HUDEP-2 (cell line): Measurements from ENCODE around the gene STH.

ENCODE experiments used
- DNase-seq, 76 experiments: peaks; one replicate each; lab custom pipeline; 2025; ENCODE audit not compliant: unreplicated experiment in 76 of 76; lab: John Stamatoyannopoulos, UW

STH gene

GRCh38 chr17:45966606-45967280 is 32.3 kb upstream of the STH start:
- DNase-seq = no peak

GRCh38 chr17:45967378-45967777 is 31.7 kb upstream of the STH start:
- no peak for DNase-seq

DNA sequence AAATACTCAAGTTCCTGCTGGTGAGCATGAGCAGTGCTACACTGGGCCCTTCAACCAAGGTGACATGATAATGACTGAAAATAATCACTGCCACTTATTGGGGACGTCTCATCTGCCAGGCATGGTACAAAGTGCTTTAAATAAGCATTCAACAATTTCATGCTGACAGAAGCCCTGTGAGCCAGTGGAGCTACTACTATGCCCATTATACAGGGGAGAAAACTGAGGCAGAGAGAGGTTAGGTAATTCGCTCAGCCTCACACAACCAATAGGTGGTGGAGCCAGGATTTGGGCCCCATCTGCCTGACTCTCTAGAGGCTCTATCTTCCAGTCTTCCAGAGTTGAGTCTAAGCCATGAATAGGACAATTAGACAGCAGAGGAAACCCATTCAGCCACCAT is 30.3 kb upstream of the STH start:
- DNase-seq = no peak

DNA sequence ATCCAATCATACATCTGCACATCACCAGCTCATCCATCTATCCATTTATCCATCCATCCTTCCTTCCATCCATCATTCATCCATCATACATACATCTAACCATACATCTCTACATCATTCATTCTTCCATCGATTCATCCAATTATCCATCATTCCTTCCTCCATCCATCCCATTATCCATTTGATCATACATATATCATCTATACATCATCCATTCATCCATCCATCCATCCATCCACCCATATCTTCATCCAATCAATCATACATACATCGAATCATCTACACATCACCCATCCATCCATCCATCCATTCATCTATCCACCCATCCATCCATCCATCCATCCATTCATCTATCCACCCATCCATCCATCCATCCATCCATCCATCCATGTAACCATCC is 29.3 kb upstream of the STH start:
- no peak for DNase-seq

DNA sequence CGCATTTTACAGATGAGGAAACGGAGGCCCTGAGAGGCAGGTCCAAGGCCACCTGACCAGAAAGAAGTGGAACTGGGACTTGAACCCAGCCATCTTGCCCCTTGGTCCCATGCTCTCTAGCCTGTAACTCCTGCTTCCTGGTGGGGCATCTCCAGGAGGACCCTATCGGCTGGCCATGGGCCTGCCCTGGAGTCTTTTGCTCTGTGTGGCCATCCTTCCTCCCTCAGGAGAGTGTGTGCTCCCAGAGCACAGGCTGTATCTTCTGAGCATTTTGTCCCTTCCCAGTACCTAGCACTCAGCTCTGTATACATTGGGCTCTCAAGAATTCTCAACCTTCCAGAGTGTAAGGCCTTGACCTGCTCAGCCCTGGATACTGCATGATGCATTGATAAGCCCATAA is 28.4 kb upstream of the STH start:
- DNase-seq = no peak

DNA sequence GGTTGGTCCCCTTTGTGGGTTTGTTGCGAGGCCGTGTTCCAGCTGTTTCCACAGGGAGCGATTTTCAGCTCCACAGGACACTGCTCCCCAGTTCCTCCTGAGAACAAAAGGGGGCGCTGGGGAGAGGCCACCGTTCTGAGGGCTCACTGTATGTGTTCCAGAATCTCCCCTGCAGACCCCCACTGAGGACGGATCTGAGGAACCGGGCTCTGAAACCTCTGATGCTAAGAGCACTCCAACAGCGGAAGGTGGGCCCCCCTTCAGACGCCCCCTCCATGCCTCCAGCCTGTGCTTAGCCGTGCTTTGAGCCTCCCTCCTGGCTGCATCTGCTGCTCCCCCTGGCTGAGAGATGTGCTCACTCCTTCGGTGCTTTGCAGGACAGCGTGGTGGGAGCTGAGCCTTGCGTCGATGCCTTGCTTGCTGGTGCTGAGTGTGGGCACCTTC is 27.3 kb upstream of the STH start:
- no peak for DNase-seq

DNA sequence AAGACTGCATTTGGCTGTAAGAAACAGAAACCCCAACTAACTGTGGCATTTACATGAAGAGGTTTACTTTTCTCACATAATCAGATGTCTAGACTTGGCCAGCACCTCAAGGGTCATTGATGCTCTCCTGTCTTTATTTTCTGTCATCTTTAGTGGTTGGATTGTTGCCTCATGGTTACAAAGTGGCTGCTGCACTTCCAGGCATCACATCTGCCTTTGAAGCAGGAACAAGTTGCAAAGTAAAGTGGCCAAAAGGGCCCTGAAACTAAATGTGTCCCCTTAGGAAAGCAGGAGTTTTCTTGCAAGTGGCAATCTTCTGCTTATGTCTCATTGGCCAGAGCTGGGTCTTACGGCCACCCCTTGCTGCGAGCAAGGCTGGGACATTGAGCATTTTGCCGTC is 26.5 kb upstream of the STH start:
- no peak for DNase-seq

DNA sequence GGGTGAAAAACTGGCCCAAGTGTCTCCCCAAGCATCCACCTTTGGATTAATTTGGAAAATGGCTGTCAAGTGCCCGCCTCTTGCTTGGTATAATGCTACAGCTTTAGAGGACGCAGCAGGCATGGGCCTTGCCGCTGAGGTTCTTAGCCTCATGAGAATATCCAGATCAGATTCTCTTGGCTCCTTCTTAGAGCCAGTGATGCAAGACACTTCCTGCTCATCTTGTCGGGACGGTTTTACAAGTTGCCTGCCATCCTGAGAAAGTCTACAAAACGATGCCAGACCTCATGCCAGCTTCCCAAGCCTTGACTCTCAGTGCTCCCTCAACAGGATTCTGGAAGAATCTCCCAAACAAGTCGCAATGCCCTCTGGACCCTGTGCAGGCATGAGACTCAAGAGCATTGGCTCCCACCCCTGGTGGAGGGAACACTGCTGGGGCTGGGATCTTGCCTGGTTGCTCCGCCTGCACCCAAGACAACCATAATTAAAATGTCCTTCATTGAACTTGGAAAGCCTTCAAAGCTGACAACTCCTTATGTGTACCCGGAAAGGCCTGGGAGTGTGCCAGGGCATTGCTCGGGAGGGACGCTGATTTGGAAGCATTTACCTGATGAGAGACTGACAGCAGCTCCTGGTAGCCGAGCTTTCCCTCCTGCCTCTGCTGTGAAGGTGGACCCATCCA is 25.8 kb upstream of the STH start:
- DNase-seq = no peak

DNA sequence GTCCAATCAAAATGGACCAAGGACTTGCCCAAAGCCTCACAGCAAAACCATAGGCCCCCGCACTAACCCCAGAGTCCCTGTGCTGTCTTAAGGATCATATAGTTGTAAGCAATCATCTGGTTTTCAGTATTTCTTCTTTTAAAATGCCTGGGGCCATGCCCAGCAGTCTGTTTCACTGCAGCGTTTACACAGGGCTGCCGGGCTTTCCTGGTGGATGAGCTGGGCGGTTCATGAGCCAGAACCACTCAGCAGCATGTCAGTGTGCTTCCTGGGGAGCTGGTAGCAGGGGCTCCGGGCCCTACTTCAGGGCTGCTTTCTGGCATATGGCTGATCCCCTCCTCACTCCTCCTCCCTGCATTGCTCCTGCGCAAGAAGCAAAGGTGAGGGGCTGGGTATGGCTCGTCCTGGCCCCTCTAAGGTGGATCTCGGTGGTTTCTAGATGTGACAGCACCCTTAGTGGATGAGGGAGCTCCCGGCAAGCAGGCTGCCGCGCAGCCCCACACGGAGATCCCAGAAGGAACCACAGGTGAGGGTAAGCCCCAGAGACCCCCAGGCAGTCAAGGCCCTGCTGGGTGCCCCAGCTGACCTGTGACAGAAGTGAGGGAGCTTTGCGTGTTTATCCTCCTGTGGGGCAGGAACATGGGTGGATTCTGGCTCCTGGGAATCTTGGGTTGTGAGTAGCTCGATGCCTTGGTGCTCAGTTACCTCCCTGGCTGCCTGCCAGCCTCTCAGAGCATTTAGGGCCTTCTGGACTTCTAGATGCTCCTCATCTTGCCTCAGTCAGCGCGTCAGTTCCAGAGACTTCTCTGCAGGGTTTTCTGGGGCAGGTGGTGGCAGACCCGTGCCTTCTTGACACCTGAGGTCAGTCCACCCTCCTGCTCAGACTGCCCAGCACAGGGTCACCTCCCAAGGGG is 24.8 kb upstream of the STH start:
- DNase-seq = no peak

- DNase-seq = no peak
Observed at GRCh38 chr17:45974916-45975630, 24.0 kb upstream of the STH start.

- DNase-seq = no peak
Observed at GRCh38 chr17:45975640-45976295, 23.3 kb upstream of the STH start.

GRCh38 chr17:45976391-45976754 is 22.7 kb upstream of the STH start:
- DNase-seq = no peak

- peak in 68 of 76 experiments; percentile 8 to 78 (median 47) for DNase-seq
Observed at GRCh38 chr17:45976755-45977505, 22.1 kb upstream of the STH start.

DNA sequence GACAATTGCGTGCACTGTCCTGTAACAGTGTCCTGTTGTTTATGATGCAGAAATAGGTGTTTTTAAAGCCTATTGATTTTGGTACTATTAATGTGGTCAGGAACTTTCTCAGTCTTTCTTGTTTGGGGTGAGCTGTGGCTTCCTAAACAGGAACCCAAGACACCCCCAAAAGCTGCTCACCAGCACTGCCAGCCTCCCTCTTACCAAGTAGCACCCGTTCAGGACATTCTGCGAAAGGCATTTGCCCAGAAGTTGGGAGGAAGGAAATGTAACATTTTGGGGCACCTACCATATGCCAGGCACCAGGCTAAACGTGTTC is 21.6 kb upstream of the STH start:
- no peak for DNase-seq

DNA sequence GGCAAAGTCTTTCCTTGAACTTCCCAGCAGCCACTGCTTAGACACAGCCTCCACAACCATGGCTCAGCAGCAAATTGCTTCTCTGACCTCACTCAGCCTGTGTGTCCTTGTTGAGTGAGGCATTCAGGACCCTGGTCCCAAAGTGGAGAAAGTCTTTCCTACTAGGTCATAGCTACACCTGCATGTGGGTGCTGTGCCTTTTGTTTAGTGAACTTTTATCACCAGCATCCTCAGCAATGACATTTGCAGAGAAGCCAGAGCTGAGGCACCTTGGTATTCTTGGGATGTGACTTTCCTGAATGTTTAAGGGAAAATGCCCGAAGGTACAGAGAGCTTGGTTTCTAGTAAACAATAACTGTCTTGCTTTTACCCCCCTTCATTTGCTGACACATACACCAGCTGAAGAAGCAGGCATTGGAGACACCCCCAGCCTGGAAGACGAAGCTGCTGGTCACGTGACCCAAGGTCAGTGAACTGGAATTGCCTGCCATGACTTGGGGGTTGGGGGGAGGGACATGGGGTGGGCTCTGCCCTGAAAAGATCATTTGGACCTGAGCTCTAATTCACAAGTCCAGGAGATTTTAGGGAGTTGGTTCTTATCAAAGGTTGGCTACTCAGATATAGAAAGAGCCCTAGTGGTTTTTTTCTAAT is 20.9 kb upstream of the STH start:
- no peak for DNase-seq

DNA sequence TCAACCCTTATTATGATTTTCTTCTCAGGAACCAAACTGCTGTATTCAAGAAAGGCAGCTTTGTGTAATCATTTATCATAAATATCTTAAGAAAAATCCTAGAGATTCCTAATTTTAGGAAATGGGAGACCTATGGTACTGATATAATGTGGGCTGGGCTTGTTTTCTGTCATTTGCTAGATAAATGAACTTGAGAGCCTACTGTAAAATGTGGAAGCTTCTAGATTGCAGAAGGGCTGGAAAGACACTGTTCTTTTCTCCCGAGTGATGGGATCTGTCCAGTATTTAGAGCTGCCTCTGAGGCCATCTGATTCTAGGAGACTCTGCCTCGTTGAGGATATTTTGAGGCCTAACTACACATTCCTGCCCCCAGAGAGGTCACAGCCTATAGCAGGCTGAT is 19.9 kb upstream of the STH start:
- DNase-seq = no peak

GRCh38 chr17:45980855-45981254 is 18.2 kb upstream of the STH start:
- DNase-seq = no peak

GRCh38 chr17:45981306-45981705 is 17.7 kb upstream of the STH start:
- DNase-seq = no peak

DNA sequence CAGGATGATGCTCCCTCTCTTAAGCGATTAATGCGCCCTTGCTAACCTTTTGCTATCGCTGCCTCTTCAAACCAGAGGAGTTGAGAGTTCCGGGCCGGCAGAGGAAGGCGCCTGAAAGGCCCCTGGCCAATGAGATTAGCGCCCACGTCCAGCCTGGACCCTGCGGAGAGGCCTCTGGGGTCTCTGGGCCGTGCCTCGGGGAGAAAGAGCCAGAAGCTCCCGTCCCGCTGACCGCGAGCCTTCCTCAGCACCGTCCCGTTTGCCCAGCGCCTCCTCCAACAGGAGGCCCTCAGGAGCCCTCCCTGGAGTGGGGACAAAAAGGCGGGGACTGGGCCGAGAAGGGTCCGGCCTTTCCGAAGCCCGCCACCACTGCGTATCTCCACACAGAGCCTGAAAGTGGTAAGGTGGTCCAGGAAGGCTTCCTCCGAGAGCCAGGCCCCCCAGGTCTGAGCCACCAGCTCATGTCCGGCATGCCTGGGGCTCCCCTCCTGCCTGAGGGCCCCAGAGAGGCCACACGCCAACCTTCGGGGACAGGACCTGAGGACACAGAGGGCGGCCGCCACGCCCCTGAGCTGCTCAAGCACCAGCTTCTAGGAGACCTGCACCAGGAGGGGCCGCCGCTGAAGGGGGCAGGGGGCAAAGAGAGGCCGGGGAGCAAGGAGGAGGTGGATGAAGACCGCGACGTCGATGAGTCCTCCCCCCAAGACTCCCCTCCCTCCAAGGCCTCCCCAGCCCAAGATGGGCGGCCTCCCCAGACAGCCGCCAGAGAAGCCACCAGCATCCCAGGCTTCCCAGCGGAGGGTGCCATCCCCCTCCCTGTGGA is 16.0 kb upstream of the STH start:
- DNase-seq = no peak
